Measurements from ENCODE around the gene FKBP1B.
"Not testable (repeated sequence)": the region's sequence is repeated elsewhere in the genome, so short reads cannot be mapped to it uniquely, and the experiment has no call there.

The FKBP1B gene

GRCh38 chr2:24022975-24023575, 26.5 kb upstream of the FKBP1B start:
- DNase-seq: no peak

GRCh38 chr2:24024018-24024417, 25.5 kb upstream of the FKBP1B start:
- DNase-seq: no peak

- no peak for DNase-seq
Observed at GRCh38 chr2:24024996-24025663, 24.4 kb upstream of the FKBP1B start.

GRCh38 chr2:24026233-24026632, 23.3 kb upstream of the FKBP1B start:
- DNase-seq: no peak

GRCh38 chr2:24038786-24039499, 10.6 kb upstream of the FKBP1B start:
- DNase-seq: no peak

- DNase-seq: no peak
Observed at GRCh38 chr2:24040511-24040910, 9.0 kb upstream of the FKBP1B start.

GRCh38 chr2:24043133-24043532, 6.4 kb upstream of the FKBP1B start:
- not testable (repeated sequence) for DNase-seq

- no peak for DNase-seq
Observed at GRCh38 chr2:24045511-24046508, 3.7 kb upstream of the FKBP1B start.

- no peak for DNase-seq
Observed at GRCh38 chr2:24046599-24046929, 3.0 kb upstream of the FKBP1B start.

- peak; percentile 86 to 98 (median 91) for DNase-seq
Observed at GRCh38 chr2:24046930-24047702, 2.4 kb upstream of the FKBP1B start, which contains the start of gene WDCP. Gene WDCP (minus strand): TSS chr2:24047391. CDS start chr2:24039494, 7,897 bp downstream.

GRCh38 chr2:24047703-24048033, 1.9 kb upstream of the FKBP1B start:
- DNase-seq: no peak

- no peak for DNase-seq
Observed at GRCh38 chr2:24048769-24049484, 614 bp upstream of the FKBP1B start.

- peak in 1 of 5 donors; percentile 12 for DNase-seq
Observed at GRCh38 chr2:24050041-24050979, 769 bp downstream of the FKBP1B start.

- DNase-seq: no peak
Observed at GRCh38 chr2:24051833-24052232, 2.3 kb downstream of the FKBP1B start.

- DNase-seq: no peak
Observed at GRCh38 chr2:24052951-24053350, 3.4 kb downstream of the FKBP1B start.

- no peak for DNase-seq
Observed at GRCh38 chr2:24054366-24055010, 4.9 kb downstream of the FKBP1B start.

GRCh38 chr2:24055750-24056149, 6.2 kb downstream of the FKBP1B start:
- no peak for DNase-seq

GRCh38 chr2:24058564-24059271, 9.2 kb downstream of the FKBP1B start:
- no peak for DNase-seq

GRCh38 chr2:24065341-24065740, 15.8 kb downstream of the FKBP1B start:
- peak in 1 of 5 donors; percentile 23 for DNase-seq
